Astrocyte of the hippocampus (primary cell): Measurements from ENCODE around the gene MTCP1.

Experiments
- DNase-seq: peaks from one replicate; pipeline ENCODE4 v3.0.0; 2011; ENCODE audit warnings: low read depth, low spot score

The MTCP1 gene

GRCh38 chrX:155070975-155071693 lies at the start of gene MTCP1, which contains the start of the genes BRCC3 and CMC4:
Gene MTCP1, minus strand, starts transcription at chrX:155071136. Its CDS starts 5,126 bp downstream, at chrX:155066010.
Gene BRCC3, plus strand, starts transcription at chrX:155071508. Its CDS starts 20 bp downstream, at chrX:155071528.
Gene CMC4, minus strand, starts transcription at chrX:155071136. Its CDS starts 7,113 bp downstream, at chrX:155064023.
- peak; percentile 89 for DNase-seq

GRCh38 chrX:155115174-155115819 lies 44.4 kb upstream of the MTCP1 start:
- no peak for DNase-seq

- DNase-seq, result no peak
These were observed 42.2 kb upstream of the MTCP1 start for GRCh38 chrX:155113097-155113496.

GRCh38 chrX:155112171-155112570 lies 41.2 kb upstream of the MTCP1 start:
- no peak for DNase-seq

GRCh38 chrX:155108427-155108826 lies 37.5 kb upstream of the MTCP1 start:
- DNase-seq, result no peak

- DNase-seq, result no peak
These were observed 35.0 kb upstream of the MTCP1 start for GRCh38 chrX:155105919-155106318.

GRCh38 chrX:155094468-155095061 lies 23.6 kb upstream of the MTCP1 start:
- DNase-seq, result peak; percentile 43

GRCh38 chrX:155086961-155087735 lies 16.2 kb upstream of the MTCP1 start:
- DNase-seq, result no peak

GRCh38 chrX:155086202-155086840 lies 15.4 kb upstream of the MTCP1 start:
- DNase-seq, result peak; percentile 31

- no peak for DNase-seq
These were observed 851 bp upstream of the MTCP1 start for GRCh38 chrX:155071694-155072280.

GRCh38 chrX:155070663-155070974 lies 317 bp downstream of the MTCP1 start:
- DNase-seq, result no peak

- DNase-seq, result peak; percentile 7
These were observed 898 bp downstream of the MTCP1 start for GRCh38 chrX:155070038-155070437.

GRCh38 chrX:155069414-155069813 lies 1.5 kb downstream of the MTCP1 start:
- DNase-seq, result no peak

- peak; percentile 34 for DNase-seq
These were observed 2.8 kb downstream of the MTCP1 start for GRCh38 chrX:155068165-155068564.

GRCh38 chrX:155065035-155065734 lies 5.8 kb downstream of the MTCP1 start:
- peak; percentile 53 for DNase-seq

GRCh38 chrX:155061760-155062159 lies 9.2 kb downstream of the MTCP1 start:
- DNase-seq, result no peak

- peak; percentile 79 for DNase-seq
These were observed 13.8 kb downstream of the MTCP1 start for GRCh38 chrX:155056877-155057792.

GRCh38 chrX:155056471-155056870 lies 14.5 kb downstream of the MTCP1 start:
- no peak for DNase-seq

- DNase-seq, result no peak
These were observed 15.4 kb downstream of the MTCP1 start for GRCh38 chrX:155055494-155055893.
